Liver (tissue), 9 donors: ENCODE data around the gene CFAP77. TPM values are rescaled to one million over a fixed set of nuclear protein-coding genes. Genes with fewer than 3 reads are reported as not detected.

Source experiments
- DNase-seq: peaks from one replicate; pipeline ENCODE4 v3.0.0-alpha.2; 2017; ENCODE audit warnings: low spot score
- H3K27ac ChIP-seq, 2 donors: one replicate each; pipeline ENCODE4 v1.7.0; 2013; ENCODE audit warnings: inconsistent platforms in 2 of 2, low read length in 2 of 2, control low read depth in 1 of 2, low read depth in 1 of 2, mild to moderate bottlenecking in 1 of 2
- H3K27me3 ChIP-seq, 4 donors: one replicate each; pipeline versions ENCODE4 v1.6.1 to v1.7.0; 2013; ENCODE audit warnings: low read length in 3 of 4, inconsistent platforms in 1 of 4, mild to moderate bottlenecking in 1 of 4, moderate library complexity in 1 of 4; ENCODE audit not compliant: control insufficient read depth in 4 of 4, insufficient read depth in 4 of 4
- H3K36me3 ChIP-seq, 4 donors: one replicate each; pipeline versions ENCODE4 v1.6.1 to v1.7.0; 2013; ENCODE audit warnings: low read length in 3 of 4, mild to moderate bottlenecking in 3 of 4, low read depth in 1 of 4, moderate library complexity in 1 of 4; ENCODE audit not compliant: control insufficient read depth in 4 of 4, insufficient read depth in 3 of 4
- H3K4me1 ChIP-seq, 4 donors: one replicate each; pipeline versions ENCODE4 v1.6.1 to v1.7.0; 2013; ENCODE audit warnings: low read length in 3 of 4, mild to moderate bottlenecking in 3 of 4, moderate library complexity in 1 of 4; ENCODE audit not compliant: control insufficient read depth in 4 of 4, insufficient read depth in 4 of 4
- H3K4me3 ChIP-seq, 3 donors: one replicate each; pipeline versions ENCODE4 v1.6.1 to v1.7.0; 2013; ENCODE audit warnings: low read length in 3 of 3, control low read depth in 1 of 3, low read depth in 1 of 3, mild to moderate bottlenecking in 1 of 3
- H3K9ac ChIP-seq, 2 donors: one replicate each; pipeline ENCODE4 v1.7.0; 2013; ENCODE audit warnings: low read length in 2 of 2, mild to moderate bottlenecking in 2 of 2, moderate library complexity in 2 of 2, control low read depth in 1 of 2, low read depth in 1 of 2
- H3K9me3 ChIP-seq, 4 donors: one replicate each; pipeline versions ENCODE4 v1.6.1 to v1.7.0; 2013; ENCODE audit warnings: low read length in 3 of 4; ENCODE audit not compliant: control insufficient read depth in 4 of 4
- EGR1 ChIP-seq, 2 donors: IDR thresholded peaks; 2 replicates each; pipeline ENCODE4 v1.6.1; 2016 to 2018; ENCODE audit warnings: antibody characterized with exemption in 2 of 2, low read depth in 2 of 2
- FOXA1 ChIP-seq: IDR thresholded peaks from 2 replicates; pipeline ENCODE4 v1.6.1; 2016; ENCODE audit warnings: antibody characterized with exemption
- FOXA2 ChIP-seq: IDR thresholded peaks from 2 replicates; pipeline ENCODE4 v1.6.1; 2016; ENCODE audit warnings: antibody characterized with exemption
- GABPA ChIP-seq, 2 donors: IDR thresholded peaks in 1 of 2; conservative IDR thresholded peaks in 1 of 2; 2 replicates each; pipeline ENCODE4 v1.6.1; 2016; ENCODE audit warnings: antibody characterized with exemption in 2 of 2, mild to moderate bottlenecking in 1 of 2, moderate library complexity in 1 of 2
- HNF4A ChIP-seq, 2 donors: conservative IDR thresholded peaks; 2 replicates each; pipeline ENCODE4 v1.6.1; 2016; ENCODE audit warnings: antibody characterized with exemption in 2 of 2, mild to moderate bottlenecking in 2 of 2
- HNF4G ChIP-seq: IDR thresholded peaks from 2 replicates; pipeline ENCODE4 v1.6.1; 2016; ENCODE audit warnings: antibody characterized with exemption
- JUND ChIP-seq, 2 donors: IDR thresholded peaks; 2 replicates each; pipeline ENCODE4 v1.6.1; 2016; ENCODE audit warnings: antibody characterized with exemption in 2 of 2
- NR2F2 ChIP-seq: IDR thresholded peaks from 2 replicates; pipeline ENCODE4 v1.6.1; 2016; ENCODE audit warnings: antibody characterized with exemption
- RAD21 ChIP-seq, 2 donors: IDR thresholded peaks; 2 replicates each; pipeline ENCODE4 v1.6.1; 2016; ENCODE audit warnings: antibody characterized with exemption in 2 of 2, mild to moderate bottlenecking in 2 of 2
- RXRA ChIP-seq, 2 donors: IDR thresholded peaks; 2 replicates each; pipeline ENCODE4 v1.6.1; 2017 to 2018; ENCODE audit warnings: antibody characterized with exemption in 2 of 2, mild to moderate bottlenecking in 1 of 2
- SP1 ChIP-seq: IDR thresholded peaks from 2 replicates; pipeline ENCODE4 v1.6.1; 2018; ENCODE audit warnings: antibody characterized with exemption, mild to moderate bottlenecking
- TAF1 ChIP-seq: conservative IDR thresholded peaks from 2 replicates; pipeline ENCODE4 v1.6.1; 2016; ENCODE audit warnings: antibody characterized with exemption, mild to moderate bottlenecking
- WGBS: extraction: QIAGEN DNeasy Blood & Tissue Kit; methylation state at CpG from one replicate; pipeline ENCODE4 v1.1.7; 2013; 5-methylcytosine and 5-hydroxymethylcytosine counted together
- polyA plus RNA-seq, 2 donors: library from polyadenylated mRNA; stranded (reverse) in 1 of 2; unstranded in 1 of 2; fragments of 200-250 nt in 1 of 2; fragments of >200 nt in 1 of 2; fragmentation: Nextera tagmentation in 1 of 2; extraction: Ambion mirVana in 1 of 2; gene quantifications; one replicate each; pipeline versions ENCODE4 v1.2.1 to v1.2.3, GENCODE V29; 2013 to 2015
- total RNA-seq, 2 donors: library from RNA; depleted of rRNA; stranded (reverse); fragments of >200 nt; gene quantifications; one replicate each; pipeline ENCODE4 v1.2.3, GENCODE V29; 2014
- TF ChIP-seq, protein P1 (sequence below): IDR thresholded peaks from 2 replicates; pipeline ENCODE4 v1.6.1; 2016; ENCODE audit warnings: antibody characterized with exemption, mild to moderate bottlenecking
- TF ChIP-seq, protein P2 (sequence below): IDR thresholded peaks from 2 replicates; pipeline ENCODE4 v1.6.1; 2016; ENCODE audit warnings: antibody characterized with exemption
- TF ChIP-seq, protein P3 (sequence below): IDR thresholded peaks from 2 replicates; pipeline ENCODE4 v1.6.1; 2016; ENCODE audit warnings: antibody characterized with exemption
- TF ChIP-seq, protein P4 (sequence below): IDR thresholded peaks from 2 replicates; pipeline ENCODE4 v1.6.1; 2016; ENCODE audit warnings: antibody characterized with exemption
- donor health status: healthy.
- donor health status: healthy.
- donor health status: healthy.
- donor health status: healthy.
- donor health status: healthy.

The CFAP77 gene
- total and polyA plus RNA-seq, 4 donors: not detected

DNA sequence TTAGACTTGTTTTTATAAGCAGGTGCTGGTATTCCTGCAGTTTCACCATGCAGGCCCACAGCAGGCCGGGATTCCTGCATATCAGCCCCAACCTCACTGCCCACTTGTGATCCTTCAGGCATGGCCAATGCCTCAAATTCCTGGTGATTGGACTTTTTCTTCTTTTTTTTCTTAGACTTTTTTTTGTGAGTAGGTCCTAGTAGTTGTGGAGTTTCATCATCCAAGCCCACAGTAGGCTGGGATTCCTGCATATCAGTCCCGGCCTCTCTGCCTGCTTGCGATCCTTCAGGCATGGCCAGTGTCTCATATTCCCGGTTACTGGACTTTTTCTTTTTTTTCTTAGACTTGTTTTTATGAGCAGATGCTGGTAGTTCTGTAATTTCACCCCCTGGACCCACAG, 8.2 kb upstream of the CFAP77 start:
- H3K27me3 ChIP-seq: no peaks in the 10 kb centered on the region
- H3K4me3 ChIP-seq: no peak overlapping the region
- peaks cover 4 to 31% (median 26%) of the 10 kb centered on the region in 4 donors for H3K36me3 ChIP-seq
- TF ChIP-seq NR2F2 (no peak), FOXA1 (no peak), HNF4G (no peak), TAF1 (no peak), SP1 (no peak), HNF4A (conservative IDR thresholded peaks at IDR 0.05) (no peak)
- TF ChIP-seq, protein P1, sequence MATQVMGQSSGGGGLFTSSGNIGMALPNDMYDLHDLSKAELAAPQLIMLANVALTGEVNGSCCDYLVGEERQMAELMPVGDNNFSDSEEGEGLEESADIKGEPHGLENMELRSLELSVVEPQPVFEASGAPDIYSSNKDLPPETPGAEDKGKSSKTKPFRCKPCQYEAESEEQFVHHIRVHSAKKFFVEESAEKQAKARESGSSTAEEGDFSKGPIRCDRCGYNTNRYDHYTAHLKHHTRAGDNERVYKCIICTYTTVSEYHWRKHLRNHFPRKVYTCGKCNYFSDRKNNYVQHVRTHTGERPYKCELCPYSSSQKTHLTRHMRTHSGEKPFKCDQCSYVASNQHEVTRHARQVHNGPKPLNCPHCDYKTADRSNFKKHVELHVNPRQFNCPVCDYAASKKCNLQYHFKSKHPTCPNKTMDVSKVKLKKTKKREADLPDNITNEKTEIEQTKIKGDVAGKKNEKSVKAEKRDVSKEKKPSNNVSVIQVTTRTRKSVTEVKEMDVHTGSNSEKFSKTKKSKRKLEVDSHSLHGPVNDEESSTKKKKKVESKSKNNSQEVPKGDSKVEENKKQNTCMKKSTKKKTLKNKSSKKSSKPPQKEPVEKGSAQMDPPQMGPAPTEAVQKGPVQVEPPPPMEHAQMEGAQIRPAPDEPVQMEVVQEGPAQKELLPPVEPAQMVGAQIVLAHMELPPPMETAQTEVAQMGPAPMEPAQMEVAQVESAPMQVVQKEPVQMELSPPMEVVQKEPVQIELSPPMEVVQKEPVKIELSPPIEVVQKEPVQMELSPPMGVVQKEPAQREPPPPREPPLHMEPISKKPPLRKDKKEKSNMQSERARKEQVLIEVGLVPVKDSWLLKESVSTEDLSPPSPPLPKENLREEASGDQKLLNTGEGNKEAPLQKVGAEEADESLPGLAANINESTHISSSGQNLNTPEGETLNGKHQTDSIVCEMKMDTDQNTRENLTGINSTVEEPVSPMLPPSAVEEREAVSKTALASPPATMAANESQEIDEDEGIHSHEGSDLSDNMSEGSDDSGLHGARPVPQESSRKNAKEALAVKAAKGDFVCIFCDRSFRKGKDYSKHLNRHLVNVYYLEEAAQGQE: no peak
- TF ChIP-seq, protein P2, sequence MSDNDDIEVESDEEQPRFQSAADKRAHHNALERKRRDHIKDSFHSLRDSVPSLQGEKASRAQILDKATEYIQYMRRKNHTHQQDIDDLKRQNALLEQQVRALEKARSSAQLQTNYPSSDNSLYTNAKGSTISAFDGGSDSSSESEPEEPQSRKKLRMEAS: no peak
- TF ChIP-seq, protein P3, sequence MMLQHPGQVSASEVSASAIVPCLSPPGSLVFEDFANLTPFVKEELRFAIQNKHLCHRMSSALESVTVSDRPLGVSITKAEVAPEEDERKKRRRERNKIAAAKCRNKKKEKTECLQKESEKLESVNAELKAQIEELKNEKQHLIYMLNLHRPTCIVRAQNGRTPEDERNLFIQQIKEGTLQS: no peak
- DNase-seq: no peak
- no peak overlapping the region for H3K9ac ChIP-seq
- H3K27ac ChIP-seq: no peak overlapping the region
- H3K9me3 ChIP-seq: no peaks in the 10 kb centered on the region
- H3K4me1 ChIP-seq: peaks cover 4 to 10% (median 8%) of the 10 kb centered on the region in 4 donors
- 96% methylated on average over 4 of the region's 4 CpGs for WGBS

DNA sequence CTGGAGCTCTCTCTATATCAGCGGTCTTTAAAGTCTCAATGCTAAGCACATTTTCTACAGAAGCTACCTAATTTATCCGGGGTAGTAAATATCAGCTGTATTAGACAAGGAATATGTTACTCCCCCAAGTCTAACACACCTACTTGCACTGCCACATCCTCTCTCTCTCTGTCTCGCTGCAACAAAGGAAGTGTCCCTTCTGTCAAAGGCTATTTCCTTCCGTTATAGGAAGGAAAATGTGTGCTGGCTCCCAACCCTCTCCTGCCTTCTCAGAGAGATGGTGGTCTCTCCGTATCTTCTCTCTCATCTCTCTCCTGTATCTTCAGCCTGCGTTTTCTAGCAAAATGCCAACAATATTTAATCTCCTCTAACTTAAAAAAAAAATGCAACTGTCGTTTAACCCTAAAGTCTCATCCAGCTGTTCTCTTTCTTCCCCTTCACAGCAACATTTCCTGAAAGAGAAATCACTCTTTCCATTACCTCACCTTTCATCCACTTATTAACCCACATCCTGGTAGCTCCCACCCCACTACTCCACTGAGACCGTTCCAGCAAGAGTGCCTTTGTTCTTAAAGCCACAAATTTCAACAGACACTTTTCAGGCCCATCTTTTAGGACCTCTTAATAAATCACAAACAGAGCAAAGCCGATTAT, 5.7 kb upstream of the CFAP77 start:
- H3K4me1 ChIP-seq: peaks cover 4 to 13% (median 10%) of the 10 kb centered on the region in 4 donors
- peaks cover 0 to 16% (median 11%) of the 10 kb centered on the region in 4 donors for H3K36me3 ChIP-seq
- TF ChIP-seq FOXA2: no peak
- no peak for TF ChIP-seq NR2F2
- TF ChIP-seq, protein P2: peak; percentile 20
- H3K27ac ChIP-seq: no peak overlapping the region
- no peaks in the 10 kb centered on the region for H3K9me3 ChIP-seq
- H3K27me3 ChIP-seq: no peaks in the 10 kb centered on the region
- WGBS: 70% methylated on average over 9 of the region's 9 CpGs
- H3K4me3 ChIP-seq: no peak overlapping the region
- no peak overlapping the region for H3K9ac ChIP-seq
- DNase-seq: no peak

DNA sequence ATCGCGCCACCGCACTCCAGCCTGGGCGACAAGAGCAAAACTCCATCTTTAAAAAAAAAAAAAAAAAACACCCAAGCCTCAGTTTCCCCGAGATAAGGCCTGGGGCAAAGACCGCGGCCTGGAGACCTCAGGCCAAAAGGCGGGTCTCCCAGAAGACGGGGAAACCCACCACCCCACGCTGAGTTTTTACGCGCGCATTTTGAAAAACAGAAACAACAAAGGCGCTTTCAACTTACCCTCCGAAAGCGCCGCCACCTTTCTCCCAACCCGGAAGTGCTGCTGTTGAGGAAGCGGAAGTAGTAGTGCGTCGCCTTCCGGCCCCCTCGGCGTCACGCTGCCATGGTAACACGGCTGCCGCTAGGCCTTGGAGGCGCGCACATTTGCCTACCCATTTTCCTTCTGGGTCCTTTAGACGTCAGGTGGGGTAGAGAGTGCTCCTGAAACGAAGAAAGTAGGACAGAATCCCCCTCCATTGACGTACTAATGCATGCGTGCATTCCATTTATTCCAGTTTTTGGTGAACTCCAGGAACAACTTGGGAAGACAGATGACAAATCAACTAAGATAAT, 3.4 kb upstream of the CFAP77 start, which contains the start of gene TTF1:
TTF1 (minus strand) TSS at position 287 of the 569 bp plus-strand sequence. CDS start 4,019 bp downstream, outside the sequence.
- no peaks in the 10 kb centered on the region for H3K9me3 ChIP-seq
- peak; percentile 89 for DNase-seq
- peaks cover 0 to 7% (median 3%) of the 10 kb centered on the region in 4 donors for H3K27me3 ChIP-seq
- peak within 1 kb of the TSS; percentile 57 to 72 for H3K9ac ChIP-seq
- WGBS: 2% methylated on average over 33 of the region's 33 CpGs
- peak within 1 kb of the TSS; percentile 77 to 93 (median 89) for H3K4me3 ChIP-seq
- no peak within 1 kb of the TSS for H3K27ac ChIP-seq
- H3K36me3 ChIP-seq: peaks cover 0 to 6% (median 2%) of the 10 kb centered on the region in 4 donors
- peaks cover 11 to 31% (median 20%) of the 10 kb centered on the region in 4 donors for H3K4me1 ChIP-seq
- TF ChIP-seq FOXA1 (no peak), JUND (IDR thresholded peaks at IDR 0.05) (no peak), NR2F2 (no peak), FOXA2 (no peak), RAD21 (IDR thresholded peaks at IDR 0.05) (no peak), EGR1 (IDR thresholded peaks at IDR 0.05; ENCODE audit: low read depth in 2 of 2) (peak in 1 of 2 donors; percentile 89), GABPA (IDR thresholded peaks at IDR 0.05 in 1 of 2, conservative IDR thresholded peaks at IDR 0.05 in 1 of 2) (peak; percentile 93 to 98), HNF4G (no peak), TAF1 (no peak), RXRA (IDR thresholded peaks at IDR 0.05) (peak in 1 of 2 donors; percentile 51), SP1 (no peak)
- TF ChIP-seq, protein P4, sequence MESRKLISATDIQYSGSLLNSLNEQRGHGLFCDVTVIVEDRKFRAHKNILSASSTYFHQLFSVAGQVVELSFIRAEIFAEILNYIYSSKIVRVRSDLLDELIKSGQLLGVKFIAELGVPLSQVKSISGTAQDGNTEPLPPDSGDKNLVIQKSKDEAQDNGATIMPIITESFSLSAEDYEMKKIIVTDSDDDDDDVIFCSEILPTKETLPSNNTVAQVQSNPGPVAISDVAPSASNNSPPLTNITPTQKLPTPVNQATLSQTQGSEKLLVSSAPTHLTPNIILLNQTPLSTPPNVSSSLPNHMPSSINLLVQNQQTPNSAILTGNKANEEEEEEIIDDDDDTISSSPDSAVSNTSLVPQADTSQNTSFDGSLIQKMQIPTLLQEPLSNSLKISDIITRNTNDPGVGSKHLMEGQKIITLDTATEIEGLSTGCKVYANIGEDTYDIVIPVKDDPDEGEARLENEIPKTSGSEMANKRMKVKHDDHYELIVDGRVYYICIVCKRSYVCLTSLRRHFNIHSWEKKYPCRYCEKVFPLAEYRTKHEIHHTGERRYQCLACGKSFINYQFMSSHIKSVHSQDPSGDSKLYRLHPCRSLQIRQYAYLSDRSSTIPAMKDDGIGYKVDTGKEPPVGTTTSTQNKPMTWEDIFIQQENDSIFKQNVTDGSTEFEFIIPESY: no peak
- TF ChIP-seq, protein P3: no peak
- TF ChIP-seq, protein P2: peak; percentile 76
